Breast epithelium (tissue), 3 donors: Measurements from ENCODE around the gene PHGDH.

ENCODE experiments used
- CTCF ChIP-seq, 3 donors: fragments of 450-650 bp; IDR thresholded peaks; one replicate each; pipeline ENCODE4 v1.5.1; 2016 to 2017; ENCODE audit warnings: antibody characterized with exemption in 3 of 3, mild to moderate bottlenecking in 3 of 3, moderate library complexity in 3 of 3
- POLR2A ChIP-seq: fragments of 450-650 bp; IDR thresholded peaks from one replicate; pipeline ENCODE4 v1.6.1; 2016; ENCODE audit warnings: antibody characterized with exemption, mild to moderate bottlenecking, moderate library complexity

GRCh38 chr1:119667173-119667572 lies 44.6 kb upstream of the PHGDH start:
- TF ChIP-seq CTCF (IDR thresholded peaks at IDR 0.05) (no peak), POLR2A (no peak)
